Stomach (tissue), 4 donors: ENCODE results near the gene PTPRS.

Experiments
- POLR2AphosphoS5 ChIP-seq, 3 donors: sonication (generic); formaldehyde crosslinking; IDR thresholded peaks; one replicate each; pipeline ENCODE4 v1.6.1; 2016; ENCODE audit warnings: antibody characterized with exemption in 3 of 3
- TF ChIP-seq, protein P1 (sequence below), 7 experiments: fragments of 450-650 bp in 4 of 7; fragments of 200-600 bp in 3 of 7; sonication (generic) in 3 of 7; IDR thresholded peaks; one replicate each; pipeline ENCODE4 v1.5.1; 2016 to 2019; ENCODE audit warnings: antibody characterized with exemption in 7 of 7, control low read depth in 2 of 7, mild to moderate bottlenecking in 1 of 7

GRCh38 chr19:5339198-5339949 lies 1.2 kb downstream of the PTPRS start:
- TF ChIP-seq POLR2AphosphoS5 (IDR thresholded peaks at IDR 0.05): no peak
- TF ChIP-seq, protein P1, sequence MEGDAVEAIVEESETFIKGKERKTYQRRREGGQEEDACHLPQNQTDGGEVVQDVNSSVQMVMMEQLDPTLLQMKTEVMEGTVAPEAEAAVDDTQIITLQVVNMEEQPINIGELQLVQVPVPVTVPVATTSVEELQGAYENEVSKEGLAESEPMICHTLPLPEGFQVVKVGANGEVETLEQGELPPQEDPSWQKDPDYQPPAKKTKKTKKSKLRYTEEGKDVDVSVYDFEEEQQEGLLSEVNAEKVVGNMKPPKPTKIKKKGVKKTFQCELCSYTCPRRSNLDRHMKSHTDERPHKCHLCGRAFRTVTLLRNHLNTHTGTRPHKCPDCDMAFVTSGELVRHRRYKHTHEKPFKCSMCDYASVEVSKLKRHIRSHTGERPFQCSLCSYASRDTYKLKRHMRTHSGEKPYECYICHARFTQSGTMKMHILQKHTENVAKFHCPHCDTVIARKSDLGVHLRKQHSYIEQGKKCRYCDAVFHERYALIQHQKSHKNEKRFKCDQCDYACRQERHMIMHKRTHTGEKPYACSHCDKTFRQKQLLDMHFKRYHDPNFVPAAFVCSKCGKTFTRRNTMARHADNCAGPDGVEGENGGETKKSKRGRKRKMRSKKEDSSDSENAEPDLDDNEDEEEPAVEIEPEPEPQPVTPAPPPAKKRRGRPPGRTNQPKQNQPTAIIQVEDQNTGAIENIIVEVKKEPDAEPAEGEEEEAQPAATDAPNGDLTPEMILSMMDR (IDR thresholded peaks at IDR 0.05): no peak
